Measurements from ENCODE around the gene SRPK2. TPM values are rescaled to one million over a fixed set of nuclear protein-coding genes. Genes with fewer than 3 reads are reported as not detected.

Gene SRPK2
- polyA plus RNA-seq, 1 of the 3 experiments (the other 2 are of a cell fraction), result 15.4 TPM

DNA sequence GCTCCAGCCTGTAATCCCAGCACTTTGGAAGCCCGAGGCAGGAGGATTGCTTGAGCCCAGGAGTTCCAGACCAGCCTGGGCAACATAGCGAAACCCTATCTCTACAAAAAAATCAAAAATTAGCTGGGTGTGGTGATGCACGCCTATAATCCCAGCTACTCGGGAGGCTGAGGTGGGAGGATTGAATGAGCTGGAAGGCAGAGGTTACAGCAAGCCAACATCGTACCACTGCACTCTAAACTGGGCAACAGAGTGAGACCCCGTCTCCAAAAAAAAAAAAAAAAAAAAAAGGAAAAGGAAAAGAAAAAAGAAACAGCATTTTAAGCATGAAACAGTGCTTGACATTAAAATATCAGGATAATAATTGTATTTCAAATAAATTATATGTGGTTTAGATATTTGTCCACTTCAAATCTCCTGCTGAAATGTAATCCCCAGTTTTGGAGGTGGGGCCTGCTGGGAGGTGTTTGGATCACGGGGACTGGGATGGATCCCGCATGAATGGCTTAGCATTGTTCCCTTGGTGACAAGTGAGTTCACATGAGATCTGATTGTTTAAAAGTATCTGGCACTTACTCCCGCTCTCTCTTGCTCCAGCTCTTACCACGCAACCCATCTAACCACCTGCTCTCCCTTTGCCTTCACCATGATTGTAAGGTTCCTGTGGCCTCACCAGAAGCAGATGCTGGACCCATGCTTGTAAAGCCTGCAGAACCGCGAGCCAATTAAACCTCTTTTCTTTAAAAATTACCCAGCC lies 103.4 kb downstream of the SRPK2 start:
- no peaks in the 10 kb centered on the region for H3K27me3 ChIP-seq (ENCODE audit: insufficient read depth)
- H3K4me1 ChIP-seq (ENCODE audit: control insufficient read depth in 1 of 2, insufficient read depth in 2 of 2, low read depth in 1 of 2, low read length in 1 of 2), result no peaks in the 10 kb centered on the region
- H2AFZ ChIP-seq (ENCODE audit: low read depth), result no peak overlapping the region
- H3F3A ChIP-seq (replicated peaks; ENCODE audit: insufficient read depth), result no peaks in the 10 kb centered on the region
- H3K9ac ChIP-seq, result no peak overlapping the region
- H3K79me2 ChIP-seq (ENCODE audit: insufficient read depth), result peaks cover 95% of the 10 kb centered on the region
- ChIA-PET POLR2A (interaction anchor here (1.0 kb wide), 1 partner anchor 17 kb away, joined by 3 read pairs; no protein-coding TSS in a partner anchor), CTCF (interaction anchor here (0.8 to 0.9 kb wide), 2 partner anchors 9 to 17 kb away, joined by 3 to 5 read pairs; no protein-coding TSS in a partner anchor)
- H3K4me2 ChIP-seq, result no peak overlapping the region
- WGBS (ENCODE audit: low lambda C conversion rate), result 97% methylated on average over 12 of the region's 12 CpGs
- no peaks in the 10 kb centered on the region for H3K9me3 ChIP-seq
- no peak overlapping the region for H3K27ac ChIP-seq (ENCODE audit: low read depth in 2 of 2, low read length in 1 of 2)
- TF ChIP-seq, protein P1, sequence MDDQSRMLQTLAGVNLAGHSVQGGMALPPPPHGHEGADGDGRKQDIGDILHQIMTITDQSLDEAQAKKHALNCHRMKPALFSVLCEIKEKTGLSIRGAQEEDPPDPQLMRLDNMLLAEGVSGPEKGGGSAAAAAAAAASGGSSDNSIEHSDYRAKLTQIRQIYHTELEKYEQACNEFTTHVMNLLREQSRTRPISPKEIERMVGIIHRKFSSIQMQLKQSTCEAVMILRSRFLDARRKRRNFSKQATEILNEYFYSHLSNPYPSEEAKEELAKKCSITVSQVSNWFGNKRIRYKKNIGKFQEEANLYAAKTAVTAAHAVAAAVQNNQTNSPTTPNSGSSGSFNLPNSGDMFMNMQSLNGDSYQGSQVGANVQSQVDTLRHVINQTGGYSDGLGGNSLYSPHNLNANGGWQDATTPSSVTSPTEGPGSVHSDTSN (IDR thresholded peaks at IDR 0.05), result no peak
- TF ChIP-seq RXRA (IDR thresholded peaks at IDR 0.05; ENCODE audit: borderline replicate concordance, low read depth), result no peak
- TF ChIP-seq GATA2 (CRISPR knock-in tag; IDR thresholded peaks at IDR 0.05), result no peak
- no peak for TF ChIP-seq NFIC (IDR thresholded peaks at IDR 0.05; ENCODE audit: borderline replicate concordance)
- TF ChIP-seq, protein P2, sequence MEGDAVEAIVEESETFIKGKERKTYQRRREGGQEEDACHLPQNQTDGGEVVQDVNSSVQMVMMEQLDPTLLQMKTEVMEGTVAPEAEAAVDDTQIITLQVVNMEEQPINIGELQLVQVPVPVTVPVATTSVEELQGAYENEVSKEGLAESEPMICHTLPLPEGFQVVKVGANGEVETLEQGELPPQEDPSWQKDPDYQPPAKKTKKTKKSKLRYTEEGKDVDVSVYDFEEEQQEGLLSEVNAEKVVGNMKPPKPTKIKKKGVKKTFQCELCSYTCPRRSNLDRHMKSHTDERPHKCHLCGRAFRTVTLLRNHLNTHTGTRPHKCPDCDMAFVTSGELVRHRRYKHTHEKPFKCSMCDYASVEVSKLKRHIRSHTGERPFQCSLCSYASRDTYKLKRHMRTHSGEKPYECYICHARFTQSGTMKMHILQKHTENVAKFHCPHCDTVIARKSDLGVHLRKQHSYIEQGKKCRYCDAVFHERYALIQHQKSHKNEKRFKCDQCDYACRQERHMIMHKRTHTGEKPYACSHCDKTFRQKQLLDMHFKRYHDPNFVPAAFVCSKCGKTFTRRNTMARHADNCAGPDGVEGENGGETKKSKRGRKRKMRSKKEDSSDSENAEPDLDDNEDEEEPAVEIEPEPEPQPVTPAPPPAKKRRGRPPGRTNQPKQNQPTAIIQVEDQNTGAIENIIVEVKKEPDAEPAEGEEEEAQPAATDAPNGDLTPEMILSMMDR (IDR thresholded peaks at IDR 0.05), result no peak
- TF ChIP-seq, protein P3, sequence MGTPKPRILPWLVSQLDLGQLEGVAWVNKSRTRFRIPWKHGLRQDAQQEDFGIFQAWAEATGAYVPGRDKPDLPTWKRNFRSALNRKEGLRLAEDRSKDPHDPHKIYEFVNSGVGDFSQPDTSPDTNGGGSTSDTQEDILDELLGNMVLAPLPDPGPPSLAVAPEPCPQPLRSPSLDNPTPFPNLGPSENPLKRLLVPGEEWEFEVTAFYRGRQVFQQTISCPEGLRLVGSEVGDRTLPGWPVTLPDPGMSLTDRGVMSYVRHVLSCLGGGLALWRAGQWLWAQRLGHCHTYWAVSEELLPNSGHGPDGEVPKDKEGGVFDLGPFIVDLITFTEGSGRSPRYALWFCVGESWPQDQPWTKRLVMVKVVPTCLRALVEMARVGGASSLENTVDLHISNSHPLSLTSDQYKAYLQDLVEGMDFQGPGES (IDR thresholded peaks at IDR 0.05; ENCODE audit: low read depth, low read length), result no peak
- no peak for TF ChIP-seq POLR2AphosphoS5 (IDR thresholded peaks at IDR 0.05; ENCODE audit: low read depth, low read length)
- no peak for TF ChIP-seq GABPA (IDR thresholded peaks at IDR 0.05; ENCODE audit: low read depth)
- no peak for TF ChIP-seq EP300 (IDR thresholded peaks at IDR 0.05; ENCODE audit: borderline replicate concordance in 1 of 2, low read depth in 1 of 2, low read length in 1 of 2)
- TF ChIP-seq TEAD4 (IDR thresholded peaks at IDR 0.05; ENCODE audit: borderline replicate concordance, insufficient read depth), result no peak
- TF ChIP-seq MXI1 (IDR thresholded peaks at IDR 0.05; ENCODE audit: low read depth, low read length), result no peak
- no peak for TF ChIP-seq TAF1 (IDR thresholded peaks at IDR 0.05; ENCODE audit: borderline replicate concordance, low read depth, low read length)
- TF ChIP-seq CHD2 (IDR thresholded peaks at IDR 0.05; ENCODE audit: low read length, partially characterized antibody), result no peak
- TF ChIP-seq ELF1 (IDR thresholded peaks at IDR 0.05), result no peak
- TF ChIP-seq, protein P4, sequence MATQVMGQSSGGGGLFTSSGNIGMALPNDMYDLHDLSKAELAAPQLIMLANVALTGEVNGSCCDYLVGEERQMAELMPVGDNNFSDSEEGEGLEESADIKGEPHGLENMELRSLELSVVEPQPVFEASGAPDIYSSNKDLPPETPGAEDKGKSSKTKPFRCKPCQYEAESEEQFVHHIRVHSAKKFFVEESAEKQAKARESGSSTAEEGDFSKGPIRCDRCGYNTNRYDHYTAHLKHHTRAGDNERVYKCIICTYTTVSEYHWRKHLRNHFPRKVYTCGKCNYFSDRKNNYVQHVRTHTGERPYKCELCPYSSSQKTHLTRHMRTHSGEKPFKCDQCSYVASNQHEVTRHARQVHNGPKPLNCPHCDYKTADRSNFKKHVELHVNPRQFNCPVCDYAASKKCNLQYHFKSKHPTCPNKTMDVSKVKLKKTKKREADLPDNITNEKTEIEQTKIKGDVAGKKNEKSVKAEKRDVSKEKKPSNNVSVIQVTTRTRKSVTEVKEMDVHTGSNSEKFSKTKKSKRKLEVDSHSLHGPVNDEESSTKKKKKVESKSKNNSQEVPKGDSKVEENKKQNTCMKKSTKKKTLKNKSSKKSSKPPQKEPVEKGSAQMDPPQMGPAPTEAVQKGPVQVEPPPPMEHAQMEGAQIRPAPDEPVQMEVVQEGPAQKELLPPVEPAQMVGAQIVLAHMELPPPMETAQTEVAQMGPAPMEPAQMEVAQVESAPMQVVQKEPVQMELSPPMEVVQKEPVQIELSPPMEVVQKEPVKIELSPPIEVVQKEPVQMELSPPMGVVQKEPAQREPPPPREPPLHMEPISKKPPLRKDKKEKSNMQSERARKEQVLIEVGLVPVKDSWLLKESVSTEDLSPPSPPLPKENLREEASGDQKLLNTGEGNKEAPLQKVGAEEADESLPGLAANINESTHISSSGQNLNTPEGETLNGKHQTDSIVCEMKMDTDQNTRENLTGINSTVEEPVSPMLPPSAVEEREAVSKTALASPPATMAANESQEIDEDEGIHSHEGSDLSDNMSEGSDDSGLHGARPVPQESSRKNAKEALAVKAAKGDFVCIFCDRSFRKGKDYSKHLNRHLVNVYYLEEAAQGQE (IDR thresholded peaks at IDR 0.05; ENCODE audit: low read depth, low read length), result no peak
- no peak for TF ChIP-seq FOXM1 (IDR thresholded peaks at IDR 0.05; ENCODE audit: low read depth)
- TF ChIP-seq YY1 (IDR thresholded peaks at IDR 0.05; ENCODE audit: low read depth), result no peak
- no peak for TF ChIP-seq RAD21 (IDR thresholded peaks at IDR 0.05; ENCODE audit: low read length)
- TF ChIP-seq, protein P5, sequence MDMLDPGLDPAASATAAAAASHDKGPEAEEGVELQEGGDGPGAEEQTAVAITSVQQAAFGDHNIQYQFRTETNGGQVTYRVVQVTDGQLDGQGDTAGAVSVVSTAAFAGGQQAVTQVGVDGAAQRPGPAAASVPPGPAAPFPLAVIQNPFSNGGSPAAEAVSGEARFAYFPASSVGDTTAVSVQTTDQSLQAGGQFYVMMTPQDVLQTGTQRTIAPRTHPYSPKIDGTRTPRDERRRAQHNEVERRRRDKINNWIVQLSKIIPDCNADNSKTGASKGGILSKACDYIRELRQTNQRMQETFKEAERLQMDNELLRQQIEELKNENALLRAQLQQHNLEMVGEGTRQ (IDR thresholded peaks at IDR 0.05; ENCODE audit: borderline replicate concordance, low read depth, low read length), result no peak
- TF ChIP-seq, protein P6, sequence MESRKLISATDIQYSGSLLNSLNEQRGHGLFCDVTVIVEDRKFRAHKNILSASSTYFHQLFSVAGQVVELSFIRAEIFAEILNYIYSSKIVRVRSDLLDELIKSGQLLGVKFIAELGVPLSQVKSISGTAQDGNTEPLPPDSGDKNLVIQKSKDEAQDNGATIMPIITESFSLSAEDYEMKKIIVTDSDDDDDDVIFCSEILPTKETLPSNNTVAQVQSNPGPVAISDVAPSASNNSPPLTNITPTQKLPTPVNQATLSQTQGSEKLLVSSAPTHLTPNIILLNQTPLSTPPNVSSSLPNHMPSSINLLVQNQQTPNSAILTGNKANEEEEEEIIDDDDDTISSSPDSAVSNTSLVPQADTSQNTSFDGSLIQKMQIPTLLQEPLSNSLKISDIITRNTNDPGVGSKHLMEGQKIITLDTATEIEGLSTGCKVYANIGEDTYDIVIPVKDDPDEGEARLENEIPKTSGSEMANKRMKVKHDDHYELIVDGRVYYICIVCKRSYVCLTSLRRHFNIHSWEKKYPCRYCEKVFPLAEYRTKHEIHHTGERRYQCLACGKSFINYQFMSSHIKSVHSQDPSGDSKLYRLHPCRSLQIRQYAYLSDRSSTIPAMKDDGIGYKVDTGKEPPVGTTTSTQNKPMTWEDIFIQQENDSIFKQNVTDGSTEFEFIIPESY (IDR thresholded peaks at IDR 0.05; ENCODE audit: borderline replicate concordance, low read depth), result no peak
- no peaks in the 10 kb centered on the region for H3K36me3 ChIP-seq (replicated peaks in 1 of 2; ENCODE audit: control insufficient read depth in 1 of 2, insufficient read depth in 2 of 2, low read length in 1 of 2)
- H3K9me2 ChIP-seq, result no peaks in the 10 kb centered on the region
- DNase-seq, result no peak
- H4K20me1 ChIP-seq (ENCODE audit: insufficient read depth), result peaks cover 68% of the 10 kb centered on the region
- no peak overlapping the region for H3K4me3 ChIP-seq (ENCODE audit: low read depth in 2 of 2, low read length in 1 of 2)

Measured in SK-N-SH (cell line).